GM12801 (cell line): ENCODE data around the gene ZHX3.

Experiments used
- CTCF ChIP-seq: IDR thresholded peaks from one replicate; pipeline ENCODE4 v1.5.1; 2011; ENCODE audit warnings: control low read depth; ENCODE audit not compliant: insufficient read length; ENCODE audit errors: extremely low read depth

Gene ZHX3

DNA sequence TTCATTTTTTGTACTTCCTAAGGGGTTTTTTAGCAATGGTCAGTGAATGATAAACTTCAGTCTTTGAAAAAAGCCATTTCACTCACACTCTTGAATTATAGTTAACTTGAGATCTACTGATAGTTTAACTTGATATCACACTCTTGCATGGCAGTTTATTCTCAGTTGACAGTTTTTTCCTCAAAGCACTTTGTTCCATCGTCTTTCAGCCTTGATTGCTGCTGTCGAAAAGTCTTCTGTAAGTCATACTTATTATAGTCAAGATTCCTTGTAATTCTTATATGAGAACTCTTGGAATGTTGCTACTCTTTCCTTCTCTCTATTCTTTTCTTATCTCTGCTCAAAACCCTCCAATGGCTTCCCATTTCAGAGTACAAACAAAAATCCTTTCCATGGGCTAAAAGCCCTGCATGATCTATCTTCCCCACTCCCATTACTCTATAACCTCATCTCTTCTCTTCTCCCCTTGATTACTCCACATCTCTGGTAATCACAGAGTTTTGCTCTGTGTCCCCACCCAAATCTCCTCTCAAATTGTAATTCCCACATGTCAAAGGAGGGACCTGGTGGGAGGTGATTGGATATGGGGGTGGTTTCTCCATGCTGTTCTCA lies 31.2 kb downstream of the ZHX3 start:
- no peak for TF ChIP-seq CTCF

- no peak for TF ChIP-seq CTCF
Observed at GRCh38 chr20:41279546-41280225, 37.8 kb downstream of the ZHX3 start.

GRCh38 chr20:41278936-41279335 lies 38.6 kb downstream of the ZHX3 start:
- TF ChIP-seq CTCF: no peak

DNA sequence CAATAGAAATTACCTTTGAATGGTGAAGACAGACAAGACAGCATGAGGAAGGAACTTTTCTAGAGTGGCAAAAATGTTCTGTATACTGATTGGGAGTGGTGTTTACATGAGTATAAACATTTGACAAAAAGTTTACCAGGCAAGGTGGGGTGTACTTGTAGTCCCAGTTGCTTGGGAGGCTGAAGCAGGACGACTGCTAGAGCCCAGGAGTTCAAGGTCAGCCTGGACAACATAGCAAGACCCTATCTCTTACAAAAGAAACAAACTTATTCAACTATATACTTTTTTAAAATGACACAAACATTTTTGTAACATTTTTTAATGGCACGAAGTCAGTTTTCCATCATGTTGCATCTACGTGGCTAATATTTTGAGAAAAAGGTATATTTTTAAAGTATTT lies 40.5 kb downstream of the ZHX3 start:
- TF ChIP-seq CTCF: no peak

- TF ChIP-seq CTCF: no peak
Observed at GRCh38 chr20:41276317-41276751, 41.2 kb downstream of the ZHX3 start.

GRCh38 chr20:41275301-41275731 lies 42.2 kb downstream of the ZHX3 start:
- no peak for TF ChIP-seq CTCF

DNA sequence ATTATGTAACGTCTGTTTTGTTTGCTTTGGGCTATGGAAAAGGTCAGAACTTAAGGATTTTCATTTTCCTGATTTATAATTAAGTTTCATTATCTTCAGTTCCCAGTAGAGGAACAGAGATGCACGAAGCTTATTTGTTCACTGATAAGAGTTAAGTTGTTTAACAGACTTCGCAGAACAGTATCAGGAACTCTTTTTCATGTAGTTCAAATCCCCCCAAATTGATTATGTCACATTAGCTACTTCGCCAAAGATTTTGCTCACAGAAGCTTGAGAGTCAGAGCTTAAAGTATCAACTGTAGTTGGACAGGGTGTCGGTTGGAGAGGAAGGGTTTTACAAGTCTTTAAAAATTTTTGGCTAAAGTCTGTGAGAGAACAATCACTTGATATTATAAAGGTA lies 43.4 kb downstream of the ZHX3 start:
- TF ChIP-seq CTCF: no peak
